RWPE1 (cell line): ENCODE results near the gene ABCC4.

Experiments
- CTCF ChIA-PET: fragments of 350-600 bp; sonication (Branson Sonifier 250); formaldehyde crosslinking; extraction: SDS; loops from one replicate; lab custom pipeline; 2021; lab: Yijun Ruan, JAX
- POLR2A ChIA-PET: fragments of 400-600 bp; formaldehyde crosslinking; extraction: SDS; loops from one replicate; lab custom pipeline; 2020; ENCODE audit warnings: antibody characterized with exemption; ENCODE audit not compliant: low non-redundant PET; lab: Yijun Ruan, JAX
- DNase-seq: peaks from one replicate; pipeline ENCODE4 v3.0.0; 2012; ENCODE audit warnings: low spot score
- H3K27ac ChIP-seq: fragments of 450-650 bp; 2 replicates; pipeline ENCODE4 v1.5.1; 2017
- CTCF ChIP-seq: fragments of 450-650 bp; conservative IDR thresholded peaks from 2 replicates; pipeline ENCODE4 v1.5.1; 2017; ENCODE audit warnings: low read depth, mild to moderate bottlenecking

ABCC4 gene

DNA sequence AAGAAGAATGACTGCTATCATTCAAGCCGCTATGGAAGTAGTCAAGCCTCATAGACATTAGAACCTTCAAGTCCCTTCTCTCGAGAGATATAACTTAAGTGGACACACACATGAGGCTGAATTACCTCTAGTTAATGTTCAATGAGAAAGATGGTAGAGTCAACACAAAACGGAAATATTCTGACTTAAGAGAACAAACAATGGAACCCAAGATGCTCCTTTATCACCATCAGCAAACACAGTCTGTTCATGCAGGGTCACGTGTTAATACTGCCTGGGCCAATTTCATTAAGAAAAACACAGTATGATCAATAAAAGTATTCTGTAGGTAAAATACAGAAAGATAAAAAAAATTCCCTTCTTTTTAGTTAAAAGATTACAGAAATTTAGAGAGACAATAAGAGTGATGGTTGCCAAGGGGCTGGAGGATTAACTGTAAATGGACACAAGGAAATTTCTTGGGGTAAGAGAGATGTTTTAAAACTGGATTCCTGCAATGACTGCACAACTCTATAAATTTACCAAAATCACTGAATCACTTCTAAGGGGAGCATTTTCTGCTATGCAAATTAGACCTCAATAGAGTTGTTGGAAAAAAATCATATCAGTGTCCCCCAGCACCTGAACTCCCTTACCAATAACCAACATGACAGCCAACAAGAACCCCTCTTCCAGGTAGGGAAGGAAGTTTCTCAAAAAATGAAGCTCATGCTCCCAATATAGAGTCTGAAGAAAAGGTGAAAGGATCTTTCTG, 256.6 kb downstream of the ABCC4 start:
- ChIA-PET CTCF (no interaction called here), POLR2A (no interaction called here)
- TF ChIP-seq CTCF = no peak
- H3K27ac ChIP-seq = no peak overlapping the region
- DNase-seq = no peak

DNA sequence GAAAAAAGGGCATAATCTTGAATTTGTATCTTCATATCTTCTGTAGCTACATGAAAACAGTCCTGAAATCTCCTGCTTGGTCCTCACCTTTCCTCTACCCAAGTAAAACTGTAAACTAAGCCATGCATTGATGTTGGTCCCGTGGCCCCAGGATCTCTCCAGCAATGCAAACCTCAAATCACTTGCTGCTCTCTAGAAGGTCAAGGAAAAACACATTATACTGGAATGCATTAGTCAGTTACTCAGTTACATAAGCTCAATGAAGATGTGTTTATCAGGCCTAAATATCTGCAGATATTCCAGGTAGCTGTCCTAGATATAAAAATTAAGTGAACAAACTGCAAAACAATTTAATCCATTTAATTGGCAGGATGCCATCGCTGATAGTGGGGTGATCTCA, 261.8 kb downstream of the ABCC4 start:
- ChIA-PET CTCF (no interaction called here), POLR2A (no interaction called here)
- no peak for TF ChIP-seq CTCF
- H3K27ac ChIP-seq = no peak overlapping the region
- no peak for DNase-seq

- TF ChIP-seq CTCF = no peak
- CTCF ChIA-PET = no interaction called here
- DNase-seq = no peak
- POLR2A ChIA-PET = no interaction called here
- H3K27ac ChIP-seq = no peak overlapping the region
These were observed 262.3 kb downstream of the ABCC4 start for GRCh38 chr13:95038949-95039348.

- POLR2A ChIA-PET = no interaction called here
- no peak overlapping the region for H3K27ac ChIP-seq
- DNase-seq = no peak
- CTCF ChIA-PET = no interaction called here
- no peak for TF ChIP-seq CTCF
These were observed 265.7 kb downstream of the ABCC4 start for GRCh38 chr13:95035311-95036109.

- TF ChIP-seq CTCF = no peak
- no peak for DNase-seq
- POLR2A ChIA-PET = no interaction called here
- H3K27ac ChIP-seq = no peak overlapping the region
- CTCF ChIA-PET = no interaction called here
These were observed 267.4 kb downstream of the ABCC4 start for GRCh38 chr13:95033890-95034289.

DNA sequence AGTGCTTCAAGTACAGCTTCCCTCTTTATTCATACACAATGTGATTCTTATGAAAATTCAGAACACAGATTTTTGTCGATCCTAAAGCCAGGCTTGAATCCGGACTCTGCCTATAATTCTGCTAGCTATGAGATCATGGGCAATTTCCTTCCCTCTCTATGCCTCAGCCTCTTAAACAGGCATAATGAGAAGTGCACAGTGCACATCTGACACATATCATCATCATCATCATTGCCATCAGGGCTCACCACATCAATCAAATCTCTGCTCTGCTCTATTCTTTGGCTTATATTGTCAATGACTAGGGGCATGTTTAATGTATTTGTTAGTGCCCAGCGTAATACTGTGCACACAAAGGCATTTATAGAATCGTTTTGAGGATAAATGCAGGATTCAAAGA, 269.1 kb downstream of the ABCC4 start:
- ChIA-PET POLR2A (no interaction called here), CTCF (no interaction called here)
- no peak for TF ChIP-seq CTCF
- H3K27ac ChIP-seq = no peak overlapping the region
- no peak for DNase-seq
